Right cardiac atrium (tissue), 5 donors: Measurements from ENCODE around the gene PC. TPM values are rescaled to one million over a fixed set of nuclear protein-coding genes. Genes with fewer than 3 reads are reported as not detected.

ENCODE experiments used
- ATAC-seq, 2 donors: fragments of 200-7000 bp; cut with Tn5 transposase; one replicate each; pipeline versions ENCODE4 v1.8.0 to v1.9.1; 2020; ENCODE audit warnings: moderate library complexity in 2 of 2, mild to moderate bottlenecking in 1 of 2
- DNase-seq, 3 donors: peaks; one replicate each; pipeline ENCODE4 v3.0.0-alpha.2; 2020
- H3K27ac ChIP-seq: one replicate; pipeline ENCODE4 v1.5.1; 2013; ENCODE audit warnings: mild to moderate bottlenecking, low read length, control low read depth, moderate library complexity
- H3K27me3 ChIP-seq: one replicate; pipeline ENCODE4 v1.6.1; 2013; ENCODE audit not compliant: control insufficient read depth, insufficient read depth
- H3K4me1 ChIP-seq: one replicate; pipeline ENCODE4 v1.6.1; 2013; ENCODE audit warnings: low read length; ENCODE audit not compliant: control insufficient read depth, insufficient read depth
- H3K4me3 ChIP-seq: one replicate; pipeline ENCODE4 v1.5.1; 2013; ENCODE audit warnings: low read length, control low read depth
- H3K9me3 ChIP-seq: one replicate; pipeline ENCODE4 v1.6.1; 2013; ENCODE audit warnings: low read length; ENCODE audit not compliant: control insufficient read depth
- WGBS: extraction: QIAGEN DNeasy Blood & Tissue Kit; methylation state at CpG from one replicate; pipeline ENCODE4 v1.1.7; 2013; 5-methylcytosine and 5-hydroxymethylcytosine counted together
- intact Hi-C, 4 donors: fragments of 100-400 bp; cut with DNase I; formaldehyde crosslinking; loops; one replicate each; pipeline versions ENCODE4 v1.11.0 to v1.14.0; 2022 to 2023
- polyA plus RNA-seq: library from polyadenylated mRNA; stranded (reverse); fragments of 200-250 nt; gene quantifications from one replicate; pipeline ENCODE4 v1.2.3, GENCODE V29; 2013
- total RNA-seq, 4 donors: library from RNA; stranded (reverse); fragmentation: NEBNext Ultra II Directional; extraction: Animal tissue kit (Norgen Biotek cat#: 25700); gene quantifications; one replicate each; pipeline ENCODE4 v1.2.1, GENCODE V29; 2021
- donor health status: healthy with polysubstance abuse.
- donor health status: DM: no; HTN: yes; CAD: no.
- donor health status: DM: no; HTN: no; CAD: no.
- donor health status: DM: no; HTN: yes; CAD: no; lungs with severe emphysema.
- donor health status: DM: yes; HTN: yes; CAD: no.

The PC gene
- total and polyA plus RNA-seq, 5 donors = 7.2 to 22.6 (median 9.6) TPM

DNA sequence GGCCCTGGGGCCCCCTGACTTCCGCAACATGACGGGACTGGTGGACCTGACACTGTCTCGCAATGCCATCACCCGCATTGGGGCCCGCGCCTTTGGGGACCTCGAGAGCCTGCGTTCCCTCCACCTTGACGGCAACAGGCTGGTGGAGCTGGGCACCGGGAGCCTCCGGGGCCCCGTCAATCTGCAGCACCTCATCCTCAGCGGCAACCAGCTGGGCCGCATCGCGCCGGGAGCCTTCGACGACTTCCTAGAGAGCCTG is 100.3 kb downstream of the PC start:
- H3K27ac ChIP-seq = no peak overlapping the region
- ATAC-seq = no peak
- DNase-seq = peak in 1 of 3 donors; percentile 55
- H3K4me1 ChIP-seq = peaks cover 3% of the 10 kb centered on the region
- 97% methylated on average over 19 of the region's 19 CpGs for WGBS
- no peaks in the 10 kb centered on the region for H3K9me3 ChIP-seq
- intact Hi-C loops = no loop called here
- H3K4me3 ChIP-seq = no peak overlapping the region
- no peaks in the 10 kb centered on the region for H3K27me3 ChIP-seq

DNA sequence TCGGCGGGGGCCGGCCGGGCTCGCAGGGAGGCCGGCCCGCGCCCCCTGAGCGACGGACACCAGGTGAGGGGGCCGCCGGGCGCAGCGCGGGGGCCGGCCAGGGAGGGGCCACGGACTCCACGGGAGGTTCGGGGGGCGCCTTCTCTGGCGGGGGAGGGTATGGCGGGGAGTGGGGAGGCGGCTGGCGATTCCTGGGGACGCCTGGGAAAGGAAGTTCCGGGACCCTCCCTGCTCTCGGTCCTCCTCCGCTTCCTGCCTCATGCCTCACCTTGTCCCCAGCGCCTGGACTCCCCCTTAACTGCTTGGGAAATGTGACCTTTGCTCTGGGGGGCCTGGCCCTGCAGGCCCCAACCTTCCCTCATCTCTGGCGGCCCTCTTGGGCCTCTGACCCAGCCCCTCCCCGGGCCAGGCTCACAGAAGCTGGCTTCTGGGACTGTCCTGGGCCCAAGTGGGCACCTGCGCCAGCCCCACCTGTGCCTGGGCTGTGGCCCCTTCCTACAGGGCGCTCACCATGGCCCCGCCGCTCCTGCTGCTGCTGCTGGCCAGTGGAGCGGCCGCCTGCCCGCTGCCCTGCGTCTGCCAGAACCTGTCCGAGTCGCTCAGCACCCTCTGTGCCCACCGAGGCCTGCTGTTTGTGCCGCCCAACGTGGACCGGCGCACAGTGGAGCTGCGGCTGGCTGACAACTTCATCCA is 100.8 kb downstream of the PC start:
- ATAC-seq (no peak), DNase-seq (peak in 2 of 3 donors; percentile 61 to 65)
- no peaks in the 10 kb centered on the region for H3K27me3 ChIP-seq
- H3K4me1 ChIP-seq = peaks cover 3% of the 10 kb centered on the region
- peak overlapping the region; percentile 37 for H3K4me3 ChIP-seq
- H3K9me3 ChIP-seq = no peaks in the 10 kb centered on the region
- intact Hi-C loops = no loop called here
- 43% methylated on average over 47 of the region's 47 CpGs for WGBS
- H3K27ac ChIP-seq = no peak overlapping the region

DNA sequence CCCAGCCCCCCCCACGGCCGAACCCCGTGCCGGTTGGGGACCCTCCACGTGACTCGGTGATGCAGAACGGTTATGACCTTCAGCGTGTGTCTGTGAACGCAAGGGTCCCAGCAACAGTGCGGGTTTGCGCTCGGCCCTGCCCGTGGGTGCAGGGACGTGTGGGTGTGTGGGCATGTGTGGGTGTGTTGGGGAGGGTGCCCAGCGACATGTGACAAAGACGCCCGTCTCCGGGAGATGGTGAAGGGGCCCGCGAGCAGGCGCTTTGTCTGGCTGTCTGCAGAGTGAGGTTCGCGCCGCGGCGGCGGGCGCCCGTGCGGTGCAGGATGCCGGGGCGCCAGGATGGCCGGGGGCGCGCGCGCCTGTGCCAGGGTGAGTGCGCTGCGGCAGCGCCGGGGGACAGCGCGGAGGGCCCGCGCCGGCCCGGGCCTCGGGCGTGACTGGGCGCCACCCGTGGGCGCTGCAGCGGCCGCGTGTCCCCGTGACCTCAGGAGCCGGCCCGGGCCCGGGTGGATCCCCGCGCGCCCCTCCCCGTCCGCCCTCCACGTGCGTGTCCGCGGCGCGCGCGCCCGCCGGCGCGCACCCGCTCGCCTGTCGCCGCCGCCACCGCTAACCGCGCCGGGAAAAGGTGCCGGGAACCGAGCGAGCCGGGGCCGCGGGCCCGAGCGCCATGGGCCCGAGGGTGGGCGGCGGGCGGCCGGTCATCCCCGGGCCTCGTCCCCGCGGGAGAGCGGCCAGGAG is 101.5 kb downstream of the PC start, which contains the start of gene LRFN4:
TSS of gene LRFN4 (plus strand) at position 569 of the 738 bp plus-strand sequence. CDS start 681 bp downstream, outside the sequence.
- DNase-seq (peak; percentile 59 to 84 (median 83)), ATAC-seq (peak; percentile 12 to 16)
- under 1% methylated on average over 103 of the region's 103 CpGs for WGBS
- Histone ChIP-seq H3K27ac (peak within 1 kb of the TSS; percentile 91), H3K4me1 (peaks cover 3% of the 10 kb centered on the region), H3K4me3 (peak within 1 kb of the TSS; percentile 37), H3K27me3 (no peaks in the 10 kb centered on the region), H3K9me3 (no peaks in the 10 kb centered on the region)
- intact Hi-C loops = no loop called here

DNA sequence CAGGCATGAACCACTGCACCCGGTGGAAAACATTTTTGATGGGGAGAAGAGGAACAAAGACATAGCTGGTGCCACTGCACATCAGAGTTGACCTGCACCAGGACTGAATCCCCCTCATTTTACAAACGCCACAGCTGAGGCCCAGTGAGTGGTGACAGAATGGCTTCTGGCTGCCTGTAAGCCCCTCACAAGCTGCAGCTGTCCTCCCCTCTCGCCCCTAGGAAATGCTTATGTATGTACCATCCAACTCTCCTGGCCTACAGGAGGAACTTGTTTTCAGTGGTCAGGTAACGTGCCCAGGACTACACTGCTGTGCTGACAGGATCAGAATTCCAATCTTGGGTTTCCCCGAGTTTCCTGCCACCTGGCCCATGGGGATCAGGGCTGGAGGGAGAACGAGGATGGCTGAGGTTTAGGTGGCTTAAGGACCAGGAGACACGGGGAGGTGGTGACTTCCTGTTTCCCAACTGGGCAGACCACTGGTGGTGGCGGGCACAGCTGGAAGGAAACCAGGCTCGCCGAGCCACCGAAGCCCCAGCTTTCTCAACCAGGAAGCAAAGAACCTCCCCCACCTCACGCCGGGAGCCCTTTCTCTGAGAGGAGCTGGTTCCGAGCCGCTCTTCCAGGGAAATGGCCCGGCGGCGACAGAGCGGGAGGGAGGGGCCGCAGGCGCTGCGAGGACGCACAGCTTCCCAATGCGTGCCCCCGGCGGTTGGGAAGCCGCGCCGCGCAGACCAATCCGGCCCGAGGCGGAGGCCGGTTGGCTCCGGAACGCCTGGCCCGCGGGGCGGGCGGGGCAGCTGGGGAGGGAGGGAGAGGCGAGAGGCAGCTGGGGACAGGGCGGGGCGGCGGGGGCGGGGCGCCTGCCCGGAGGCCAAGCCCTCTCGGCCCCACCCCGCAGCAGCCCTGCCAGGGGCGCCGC is 102.3 kb downstream of the PC start:
- Histone ChIP-seq H3K4me3 (peak overlapping the region; percentile 37), H3K27ac (peak overlapping the region; percentile 91), H3K9me3 (no peaks in the 10 kb centered on the region), H3K4me1 (peaks cover 3% of the 10 kb centered on the region), H3K27me3 (no peaks in the 10 kb centered on the region)
- 4% methylated on average over 48 of the region's 51 CpGs for WGBS
- intact Hi-C loops = no loop called here
- DNase-seq (peak; percentile 97 to 99 (median 99)), ATAC-seq (peak; percentile 93 to 94)

DNA sequence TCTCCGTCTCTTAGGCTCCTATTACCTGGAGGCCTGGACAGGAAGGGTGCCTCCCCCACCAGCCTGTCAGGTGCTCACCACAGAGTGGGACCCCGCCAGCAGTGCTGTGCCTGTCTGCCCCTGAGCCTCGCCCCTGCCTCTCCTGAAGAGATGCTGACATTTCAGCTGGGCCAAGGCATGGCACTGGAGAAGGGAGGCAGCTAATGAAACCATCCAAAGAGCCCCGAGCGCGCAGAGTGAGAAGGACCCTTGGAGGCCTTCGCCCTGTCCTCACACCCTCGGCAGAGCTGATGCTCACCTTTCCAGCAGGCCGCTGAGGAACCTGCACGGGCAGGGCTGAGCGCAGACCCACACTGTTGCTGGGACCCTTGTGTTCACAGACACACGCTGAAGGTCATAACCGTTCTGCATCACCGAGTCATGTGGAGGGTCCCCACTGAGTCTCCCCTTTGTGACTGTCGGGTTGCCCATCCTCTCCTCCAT is 103.4 kb downstream of the PC start:
- intact Hi-C loops = no loop called here
- Histone ChIP-seq H3K27ac (no peak overlapping the region), H3K4me3 (no peak overlapping the region), H3K4me1 (peaks cover 3% of the 10 kb centered on the region), H3K9me3 (no peaks in the 10 kb centered on the region), H3K27me3 (no peaks in the 10 kb centered on the region)
- 95% methylated on average over 15 of the region's 15 CpGs for WGBS
- DNase-seq (peak in 1 of 3 donors; percentile 49), ATAC-seq (no peak)

DNA sequence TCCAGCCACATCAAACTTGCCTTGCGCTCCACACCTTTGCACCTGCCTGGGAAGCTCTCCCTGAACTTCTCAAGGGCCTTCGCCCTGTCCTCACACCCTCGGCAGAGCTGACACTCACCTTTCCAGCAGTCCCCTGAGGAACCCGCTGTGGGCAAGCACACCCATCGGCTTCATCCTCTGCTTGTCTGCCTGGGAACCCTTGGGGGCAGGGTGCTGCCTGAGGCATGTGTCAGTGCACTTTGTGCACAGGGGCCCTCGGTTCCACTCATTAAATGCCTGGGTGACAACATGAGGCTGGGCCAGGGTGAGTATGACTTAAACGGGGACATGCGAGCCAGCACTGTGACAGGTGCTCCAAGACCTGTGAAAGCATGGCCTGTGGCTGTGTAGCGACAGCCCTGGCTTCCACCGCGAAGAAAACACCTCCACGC is 103.9 kb downstream of the PC start:
- Histone ChIP-seq H3K27me3 (no peaks in the 10 kb centered on the region), H3K9me3 (no peaks in the 10 kb centered on the region), H3K27ac (no peak overlapping the region), H3K4me3 (no peak overlapping the region), H3K4me1 (peaks cover 3% of the 10 kb centered on the region)
- intact Hi-C loops = no loop called here
- WGBS = 91% methylated on average over 12 of the region's 12 CpGs
- ATAC-seq (no peak), DNase-seq (peak in 1 of 3 donors; percentile 31)

DNA sequence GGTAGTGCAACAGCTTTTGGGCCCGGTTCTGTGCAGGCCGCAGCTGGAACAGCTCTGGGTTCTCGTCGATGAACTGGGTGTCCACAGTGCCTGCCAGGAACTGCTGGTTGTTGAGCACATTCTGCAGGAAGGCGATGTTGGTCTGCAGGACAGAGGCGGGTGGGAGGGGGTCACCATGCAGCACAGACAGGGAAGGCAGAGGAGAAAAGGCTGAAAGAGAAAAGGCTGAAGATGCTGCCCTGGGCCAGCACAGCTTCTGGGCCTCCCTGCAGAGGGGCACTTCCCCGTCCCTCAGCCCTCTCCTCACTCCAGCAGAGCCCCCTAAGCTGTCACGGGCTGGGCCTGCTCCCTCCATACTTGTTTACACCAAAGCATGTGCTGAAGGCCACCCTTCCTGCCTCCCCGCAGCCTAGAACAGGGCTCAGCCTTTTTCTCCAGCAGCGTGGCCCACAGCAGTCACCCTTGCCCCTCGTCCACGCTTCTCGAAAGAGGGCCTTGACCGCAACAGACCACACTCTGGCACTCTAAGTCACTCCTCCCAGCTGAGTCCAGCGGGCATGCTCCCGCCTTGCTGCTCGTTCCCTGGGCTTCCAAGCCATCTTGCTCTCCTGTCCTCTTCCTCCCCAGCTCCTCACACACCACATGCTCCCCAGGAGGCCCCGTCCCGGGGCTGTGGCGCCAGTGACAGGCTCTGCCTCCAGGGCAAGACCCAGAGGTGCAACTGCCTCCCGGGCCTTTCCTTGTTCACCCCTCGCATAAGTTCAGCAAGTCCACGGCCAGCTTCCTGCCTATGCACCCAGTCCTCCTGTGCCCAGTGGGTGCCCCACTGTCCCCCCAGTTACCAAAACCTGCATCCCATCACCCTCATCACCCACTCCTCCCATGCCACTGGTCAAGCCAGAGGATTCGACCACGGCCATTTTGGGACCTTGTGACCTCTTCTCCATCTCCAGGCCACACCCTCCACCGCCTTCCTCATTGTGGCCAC is 104.6 kb downstream of the PC start:
- 88% methylated on average over 26 of the region's 26 CpGs for WGBS
- Histone ChIP-seq H3K27me3 (no peaks in the 10 kb centered on the region), H3K27ac (no peak overlapping the region), H3K4me3 (no peak overlapping the region), H3K9me3 (no peaks in the 10 kb centered on the region), H3K4me1 (peaks cover 3% of the 10 kb centered on the region)
- DNase-seq (peak in 1 of 3 donors; percentile 55), ATAC-seq (no peak)
- intact Hi-C loops = no loop called here

DNA sequence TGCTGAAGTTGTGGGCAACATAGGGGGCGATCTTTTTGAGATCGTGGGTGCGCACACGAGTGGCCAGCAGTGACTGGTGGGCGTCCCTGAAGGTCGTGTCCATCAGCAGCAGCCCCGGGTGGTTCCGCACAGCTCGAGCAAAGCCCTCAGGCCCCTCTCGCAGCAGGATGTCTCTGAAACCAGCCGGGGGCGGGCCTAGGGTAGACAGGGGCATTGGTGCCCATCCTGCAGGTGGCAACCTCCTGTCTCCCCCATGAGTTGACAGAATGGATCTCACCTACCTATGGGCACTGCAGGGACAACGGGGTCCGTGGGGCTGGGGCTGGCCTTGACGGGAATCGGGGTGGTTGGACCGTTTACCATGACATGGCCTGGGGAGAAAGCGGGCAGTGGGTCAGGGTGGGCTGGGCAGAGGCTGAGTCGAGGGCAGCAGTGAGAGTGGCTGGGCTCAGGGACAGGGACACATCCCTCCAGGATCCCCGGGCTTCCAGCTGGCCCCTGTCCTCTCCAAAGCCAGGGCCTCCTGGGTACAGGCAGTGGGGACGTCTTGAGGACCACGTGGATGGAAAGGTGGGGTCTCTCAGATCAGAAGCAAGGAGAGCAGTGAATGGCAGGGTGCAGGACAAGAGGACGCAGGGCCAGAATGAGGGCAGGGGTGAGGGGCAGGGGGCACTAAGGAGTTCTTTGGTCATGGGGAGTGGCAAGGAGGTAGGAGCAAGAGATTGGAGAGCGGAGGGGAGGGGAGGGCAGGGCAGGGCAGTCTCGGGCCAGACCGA is 105.5 kb downstream of the PC start:
- H3K9me3 ChIP-seq = no peaks in the 10 kb centered on the region
- H3K27ac ChIP-seq = no peak overlapping the region
- ATAC-seq = no peak
- 87% methylated on average over 26 of the region's 26 CpGs for WGBS
- no peaks in the 10 kb centered on the region for H3K27me3 ChIP-seq
- intact Hi-C loops = no loop called here
- DNase-seq = peak in 2 of 3 donors; percentile 47 to 48
- no peak overlapping the region for H3K4me3 ChIP-seq
- H3K4me1 ChIP-seq = peaks cover 3% of the 10 kb centered on the region

DNA sequence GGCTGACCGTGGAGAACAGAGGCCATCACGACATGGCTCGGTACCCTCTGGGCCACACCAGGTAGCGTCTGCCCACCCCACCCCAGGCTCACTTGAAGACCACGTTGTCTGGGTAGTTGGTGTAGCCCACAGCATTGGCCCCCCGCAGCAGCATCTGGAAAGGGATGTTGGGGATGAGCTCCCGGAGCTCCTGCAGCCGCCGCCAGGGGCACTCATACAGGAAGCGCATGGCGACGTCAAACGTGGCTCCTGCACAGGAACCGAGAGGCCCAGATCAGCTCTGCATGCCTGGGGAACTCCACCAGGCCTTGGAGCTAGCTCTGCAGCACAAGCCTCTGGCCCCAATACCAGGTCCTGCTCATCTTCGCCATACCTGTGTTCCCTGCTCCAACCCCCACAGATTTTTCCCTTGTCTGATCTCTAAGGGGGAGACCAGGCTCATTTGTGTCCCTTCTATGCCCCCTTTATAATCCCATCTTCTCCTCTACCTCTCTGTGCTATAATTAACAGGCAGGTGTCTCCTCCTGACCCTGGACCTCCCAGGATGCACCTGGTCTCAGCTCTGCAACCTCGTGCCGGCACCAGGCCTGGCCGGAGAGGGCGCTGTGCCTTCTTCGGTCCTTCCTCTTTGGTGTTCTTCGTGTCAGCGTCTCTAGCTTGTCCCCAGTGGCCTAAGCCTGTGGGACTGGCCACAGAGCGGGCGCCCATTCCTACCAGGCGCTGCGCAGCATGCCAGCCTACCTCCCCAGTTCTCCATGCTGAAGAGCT is 106.3 kb downstream of the PC start:
- intact Hi-C loops = no loop called here
- ATAC-seq = no peak
- H3K27me3 ChIP-seq = no peaks in the 10 kb centered on the region
- no peak overlapping the region for H3K27ac ChIP-seq
- H3K4me3 ChIP-seq = no peak overlapping the region
- H3K4me1 ChIP-seq = peaks cover 3% of the 10 kb centered on the region
- DNase-seq = peak in 2 of 3 donors; percentile 47 to 51
- no peaks in the 10 kb centered on the region for H3K9me3 ChIP-seq
- WGBS = 71% methylated on average over 26 of the region's 26 CpGs
